ENCODE measurements around the gene REM2.
"Not testable (repeated sequence)": the region's sequence is repeated elsewhere in the genome, so short reads cannot be mapped to it uniquely, and the experiment has no call there.

The REM2 gene

DNA sequence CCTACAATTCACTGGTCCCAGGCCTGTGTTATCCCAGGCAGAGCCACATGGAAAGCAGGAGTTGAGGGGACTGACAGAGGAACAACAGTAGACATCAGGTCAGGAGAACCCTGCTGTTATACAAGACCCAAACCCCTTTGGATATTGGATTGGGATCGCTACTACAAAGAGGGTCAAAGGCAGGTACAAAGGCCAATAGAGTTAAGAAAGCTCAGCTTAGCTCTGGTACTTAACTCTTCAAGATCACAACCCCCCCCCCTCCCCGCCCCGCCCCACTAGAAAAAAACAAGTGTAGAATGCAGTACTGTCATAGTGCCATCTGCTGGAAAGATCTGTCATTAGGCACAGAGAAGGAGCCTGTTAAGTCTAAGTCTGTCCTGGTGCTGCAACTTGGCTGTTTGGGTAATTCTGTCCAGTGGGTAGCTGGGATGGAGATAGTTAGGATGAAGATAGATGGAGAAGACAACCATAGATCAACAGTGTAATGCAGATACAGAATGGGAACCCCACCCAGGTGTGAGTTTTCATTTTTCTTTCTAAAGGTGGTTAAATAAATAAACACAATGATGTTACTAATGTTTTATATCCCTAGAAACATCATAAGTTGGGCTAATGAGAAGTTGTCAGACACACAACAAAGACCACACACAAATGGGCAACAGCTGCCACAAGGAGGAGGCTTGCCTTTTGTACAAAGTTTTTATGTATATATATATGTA, 17.2 kb downstream of the REM2 start:
- DNase-seq: peak; percentile 39 to 79

DNA sequence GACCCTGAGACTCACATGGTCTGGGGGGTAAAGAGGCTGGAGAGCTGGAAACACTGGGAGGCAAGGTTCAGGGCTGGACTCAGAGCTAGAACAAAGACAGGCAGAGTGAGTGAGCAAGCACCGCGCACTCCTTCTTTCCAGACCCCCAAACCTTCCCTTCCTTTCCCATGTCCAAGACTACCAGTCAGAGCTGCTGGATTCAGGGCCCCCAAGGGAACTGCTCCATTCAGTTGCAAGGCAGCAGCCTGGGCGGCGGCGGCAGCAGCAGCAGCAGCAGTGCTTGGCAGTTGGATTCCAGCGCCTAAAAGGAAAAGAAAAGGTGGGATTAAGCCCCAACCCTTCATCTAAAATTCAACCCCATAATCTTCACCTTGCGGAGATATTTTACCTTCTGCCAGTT, 18.8 kb downstream of the REM2 start:
- DNase-seq: no peak

DNA sequence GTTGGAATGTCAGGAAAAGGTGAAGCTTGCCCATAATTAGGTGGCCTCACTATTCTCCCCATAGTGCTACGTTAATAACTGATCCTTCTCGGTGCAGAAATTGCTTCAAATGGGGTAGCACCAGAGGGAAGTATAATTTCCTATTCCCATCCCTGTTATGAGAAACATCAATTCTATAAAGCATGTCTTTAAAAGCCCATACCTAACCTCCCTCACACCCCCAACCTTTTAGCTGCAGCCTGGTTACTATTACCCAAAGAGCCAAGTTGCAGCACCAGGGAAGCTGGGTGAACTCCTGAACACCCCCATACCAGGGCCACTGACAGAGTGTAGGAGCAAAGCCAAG, 20.7 kb downstream of the REM2 start:
- no peak for DNase-seq

DNA sequence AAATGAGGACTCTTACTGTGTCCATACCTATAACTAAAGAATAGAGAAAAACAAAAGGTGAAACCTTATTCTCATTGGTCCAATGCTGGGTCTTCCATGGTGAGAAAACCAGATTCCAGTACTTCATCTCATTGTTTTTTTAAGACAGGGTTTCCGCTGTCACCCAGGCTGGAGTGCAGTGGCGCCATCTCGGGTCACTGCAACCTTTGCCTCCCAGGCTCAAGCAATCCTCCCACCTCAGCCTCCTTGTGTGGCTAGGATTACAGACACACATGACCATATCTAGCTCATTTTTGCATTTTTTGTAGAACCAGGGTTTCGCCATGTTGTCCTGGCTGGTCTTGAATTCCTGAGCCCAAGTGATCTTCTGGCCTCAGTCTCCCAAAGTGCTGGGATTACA, 22.6 kb downstream of the REM2 start:
- no peak for DNase-seq

DNA sequence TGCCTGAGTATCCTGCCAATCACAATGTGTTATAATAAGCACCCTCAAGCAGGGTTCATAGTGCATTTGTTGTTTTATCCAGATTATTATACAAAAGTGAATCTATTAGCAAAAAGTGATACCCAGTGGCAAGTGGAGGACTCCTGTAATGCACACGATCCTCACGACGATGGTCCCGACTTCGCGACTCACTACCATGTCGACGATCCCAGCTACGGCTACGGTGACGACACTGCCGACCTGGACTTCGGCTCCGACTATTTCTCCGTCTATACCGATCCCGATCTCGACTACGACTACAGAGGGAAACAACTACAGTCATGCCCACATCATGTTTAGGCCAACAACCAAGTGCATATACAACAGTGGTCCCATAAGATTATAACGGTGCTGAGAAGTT, 23.1 kb downstream of the REM2 start:
- DNase-seq: no peak

DNA sequence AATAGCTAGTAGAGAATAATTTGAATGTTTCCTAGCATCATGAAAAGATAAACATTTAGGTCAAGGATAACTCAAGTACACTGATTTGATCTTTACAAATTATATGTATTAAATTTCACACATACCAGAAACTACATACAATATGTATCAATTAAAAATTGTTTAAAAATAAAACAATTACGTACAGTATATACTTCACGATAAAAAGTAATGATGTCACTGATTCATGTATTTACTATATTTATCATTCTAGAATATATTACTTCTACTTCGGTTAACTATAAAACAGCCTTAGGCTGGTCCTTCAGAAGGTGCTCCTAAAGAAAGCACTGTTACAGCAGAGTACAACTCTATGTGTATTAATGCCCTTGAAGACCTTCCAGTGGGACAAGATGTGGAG, 24.4 kb downstream of the REM2 start:
- DNase-seq: no peak

DNA sequence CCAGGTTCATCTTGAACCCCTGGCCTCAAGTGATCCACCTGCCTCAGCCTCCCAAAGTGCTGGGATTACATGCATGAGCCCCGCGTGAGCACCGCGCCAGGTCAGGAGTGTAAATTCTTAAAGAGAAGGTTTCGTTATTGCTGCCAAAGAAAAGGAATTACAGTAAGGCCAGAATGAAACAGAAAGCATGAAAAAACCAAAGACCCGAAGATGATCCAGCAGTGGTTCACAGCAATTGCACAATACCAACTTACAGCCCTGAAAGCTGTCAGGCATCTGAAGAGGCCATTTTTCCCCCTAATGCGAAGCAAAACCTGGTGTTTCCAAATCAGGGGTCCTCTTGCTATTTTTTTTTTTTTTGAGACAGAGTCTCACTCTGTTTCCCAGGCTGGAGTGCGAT, 25.6 kb downstream of the REM2 start:
- no peak for DNase-seq

DNA sequence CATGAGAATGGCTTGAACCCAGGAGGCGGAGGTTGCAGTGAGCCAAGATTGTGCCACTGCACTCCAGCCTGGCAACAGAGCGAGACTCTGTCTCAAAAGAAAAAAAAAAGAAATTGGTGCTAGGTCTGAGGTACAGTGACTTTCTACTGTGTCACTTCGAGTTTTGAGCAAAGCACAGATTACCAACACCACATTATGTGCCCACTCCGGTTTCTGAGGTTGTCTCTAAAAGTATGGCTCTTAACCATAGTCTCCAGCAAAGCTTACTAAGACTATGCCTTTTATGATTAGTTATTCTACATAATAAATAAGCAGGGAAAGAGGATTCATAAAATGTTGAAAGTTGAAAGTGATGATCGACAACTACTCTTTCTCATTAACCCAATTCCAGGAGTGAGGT, 27.9 kb downstream of the REM2 start:
- no peak for DNase-seq

DNA sequence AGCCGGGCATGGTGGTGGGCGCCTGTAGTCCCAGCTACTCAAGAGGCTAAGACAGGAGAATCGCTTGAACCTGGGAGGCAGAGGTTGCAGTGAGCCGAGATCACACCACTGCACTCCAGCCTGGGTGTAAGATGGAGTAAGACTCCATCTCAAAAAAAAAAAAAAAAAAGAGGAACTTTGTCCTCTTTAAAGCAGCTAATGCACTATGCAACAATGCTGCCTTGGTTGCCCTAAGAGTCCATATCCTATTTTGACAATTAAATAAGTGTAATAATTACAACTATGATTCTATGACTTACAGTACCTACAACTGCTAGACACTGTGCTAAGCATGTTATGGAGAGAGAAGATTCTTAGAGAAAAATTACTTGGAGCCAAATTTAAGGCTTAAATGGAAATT, 31.8 kb downstream of the REM2 start:
- DNase-seq: not testable (repeated sequence)

DNA sequence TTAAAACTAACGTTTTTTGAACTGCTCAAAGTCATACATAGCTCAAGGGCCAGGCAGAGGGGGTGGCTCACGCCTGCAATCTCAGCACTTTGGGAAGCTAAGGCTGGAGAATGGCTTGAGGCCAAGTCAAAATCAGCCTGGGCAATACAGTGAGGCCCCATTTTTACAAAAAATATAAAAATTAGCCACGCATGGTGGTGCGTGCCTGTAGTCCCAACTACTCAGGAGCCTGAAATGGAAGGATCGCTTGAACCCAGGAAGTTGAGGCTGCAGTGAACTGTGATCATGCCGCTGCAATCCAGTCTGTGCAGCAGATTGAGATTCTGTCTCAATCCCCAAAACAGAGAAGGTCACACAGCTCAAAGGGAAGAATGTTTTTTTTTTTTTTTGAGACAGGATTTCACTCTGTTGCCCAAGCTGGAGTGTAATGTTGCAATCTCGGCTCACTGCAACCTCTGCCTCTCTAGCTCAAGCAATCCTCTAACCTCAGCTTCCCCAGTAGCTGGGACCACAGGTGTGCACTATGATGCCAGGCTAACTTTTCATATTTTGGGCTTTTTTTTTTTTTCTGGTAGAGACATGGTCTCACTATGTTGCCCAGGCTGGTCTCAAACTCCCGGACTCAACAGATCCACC, 33.0 kb downstream of the REM2 start:
- no peak for DNase-seq

DNA sequence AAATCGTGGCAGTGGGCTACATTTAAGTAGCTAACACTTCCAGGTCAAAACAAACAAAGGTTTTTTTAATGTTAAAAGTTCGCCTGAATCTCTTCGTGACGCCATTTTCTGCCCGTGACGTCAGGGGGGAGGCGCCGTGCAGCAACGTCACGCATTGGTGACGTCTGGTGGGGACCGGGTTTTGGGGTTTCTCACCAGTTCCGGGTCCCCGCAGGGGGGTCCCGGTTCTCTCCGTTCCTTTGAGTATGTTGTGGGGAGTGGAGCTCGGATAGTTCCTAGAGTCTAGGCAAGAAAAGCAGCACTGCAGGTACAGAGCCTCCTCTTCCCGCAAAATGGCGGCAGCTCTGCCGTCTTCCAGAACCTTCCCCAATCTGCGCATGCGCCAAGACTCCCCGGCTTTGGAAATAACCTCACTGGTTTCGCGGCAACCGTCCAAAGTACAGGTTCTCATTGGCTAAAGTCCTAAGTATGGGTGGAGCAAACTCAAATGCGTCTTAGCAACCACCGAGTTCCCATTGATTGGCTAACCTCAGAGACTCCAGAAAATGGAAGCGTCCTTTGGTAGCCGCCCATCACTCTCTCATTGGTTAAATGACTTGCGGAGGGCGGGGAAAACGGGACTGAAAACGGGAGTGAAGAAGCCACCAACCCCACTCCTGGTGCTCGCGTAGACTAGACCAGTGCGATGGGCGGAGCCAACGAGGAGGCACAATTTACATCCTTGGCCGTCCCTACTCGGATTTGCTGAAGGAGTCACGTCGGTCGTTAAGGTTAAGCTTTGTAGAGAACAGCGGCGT, 36.0 kb downstream of the REM2 start, which contains the start of gene RBM23:
TSS of gene RBM23 (minus strand) at position 346 of the 797 bp plus-strand sequence.
- DNase-seq: peak; percentile 99 to 100

DNA sequence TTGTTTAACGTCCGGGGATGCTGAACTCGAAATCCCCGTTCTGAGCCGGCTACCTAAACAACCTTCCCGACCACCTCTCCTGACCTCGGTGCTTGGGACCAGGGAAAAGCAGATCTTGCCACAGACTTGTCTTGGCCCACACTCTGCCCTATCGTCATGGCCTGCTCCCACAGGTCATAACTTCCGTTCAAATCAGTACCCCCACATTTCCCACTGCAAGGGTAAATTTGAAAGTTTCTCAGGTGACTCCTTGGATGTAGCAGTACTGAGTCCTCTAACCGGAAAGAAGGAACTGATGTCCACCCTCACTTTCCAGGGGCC, 36.5 kb downstream of the REM2 start:
- no peak for DNase-seq

DNA sequence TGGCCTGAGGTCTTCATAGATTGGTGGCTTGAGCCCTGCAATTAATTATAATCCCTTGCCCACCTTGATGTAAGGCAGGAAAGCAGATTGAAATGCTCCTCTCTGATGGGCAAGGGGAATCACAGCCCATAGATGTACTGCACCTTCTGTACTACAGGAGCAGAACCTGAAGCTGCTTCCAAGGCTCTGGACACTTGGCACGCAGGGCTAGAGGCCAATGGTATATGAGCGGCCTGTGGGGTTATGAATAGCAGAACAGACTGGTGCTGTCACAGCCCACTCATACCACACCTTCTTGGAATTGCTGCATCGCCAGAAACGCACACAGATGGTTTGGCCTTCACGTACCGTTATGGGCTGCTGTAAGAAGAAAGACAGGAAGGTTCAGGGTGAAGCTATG, 37.7 kb downstream of the REM2 start:
- no peak for DNase-seq

DNA sequence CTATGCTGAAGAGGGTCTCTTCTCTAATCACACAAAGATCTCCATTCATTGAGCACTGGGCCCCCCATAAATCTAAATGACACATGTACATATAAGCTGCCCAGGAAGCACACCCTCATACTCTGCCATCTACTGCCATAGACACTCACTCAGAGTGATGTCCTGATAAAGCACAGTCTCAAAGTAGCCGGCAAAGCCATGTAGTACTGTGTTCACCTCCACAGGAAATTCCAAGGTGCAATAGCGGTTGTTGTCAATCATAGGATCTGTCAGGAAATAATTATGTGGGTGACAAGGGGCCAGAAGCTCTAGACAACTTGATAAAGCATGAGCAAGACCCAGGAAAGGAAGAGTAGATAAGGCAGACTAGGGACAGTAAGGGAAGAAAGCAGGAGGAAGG, 39.3 kb downstream of the REM2 start:
- no peak for DNase-seq

DNA sequence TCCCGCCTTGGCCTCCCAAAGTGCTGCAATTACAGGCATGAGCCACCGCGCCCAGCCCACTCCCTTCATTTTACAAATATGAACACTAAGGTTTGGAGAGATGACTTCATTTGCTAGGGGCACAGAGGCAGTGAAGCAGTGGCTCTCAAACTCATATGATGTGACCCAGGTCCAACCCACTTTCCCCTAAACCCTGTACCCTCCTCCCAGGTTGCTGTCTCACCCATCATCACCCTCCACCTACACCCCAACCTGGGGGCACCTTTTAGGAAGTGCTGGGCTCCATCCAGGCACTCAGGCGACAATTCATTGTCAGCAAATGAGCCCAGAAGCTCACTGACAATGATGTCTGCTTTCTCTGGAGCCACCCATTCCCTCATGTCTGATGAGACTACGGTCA, 40.7 kb downstream of the REM2 start:
- DNase-seq: no peak

DNA sequence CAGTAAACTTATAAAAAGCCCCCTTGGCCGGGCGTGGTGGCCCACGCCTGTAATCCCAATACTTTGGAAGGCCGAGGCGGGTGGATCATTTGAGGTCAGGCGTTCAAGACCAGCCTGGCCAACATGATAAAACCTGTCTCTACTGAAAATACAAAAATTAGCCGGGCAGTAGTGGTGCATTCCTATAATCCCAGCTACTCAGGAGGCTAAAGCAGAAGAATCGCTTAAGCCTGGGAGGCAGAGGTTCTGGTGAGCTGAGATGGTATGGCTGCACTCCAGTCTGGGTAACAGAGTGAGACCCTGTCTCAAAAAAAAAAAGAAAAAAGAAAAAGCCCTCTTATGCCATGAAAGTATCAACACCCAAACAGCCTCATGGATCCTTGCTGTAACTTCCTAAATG, 42.5 kb downstream of the REM2 start:
- DNase-seq: no peak

DNA sequence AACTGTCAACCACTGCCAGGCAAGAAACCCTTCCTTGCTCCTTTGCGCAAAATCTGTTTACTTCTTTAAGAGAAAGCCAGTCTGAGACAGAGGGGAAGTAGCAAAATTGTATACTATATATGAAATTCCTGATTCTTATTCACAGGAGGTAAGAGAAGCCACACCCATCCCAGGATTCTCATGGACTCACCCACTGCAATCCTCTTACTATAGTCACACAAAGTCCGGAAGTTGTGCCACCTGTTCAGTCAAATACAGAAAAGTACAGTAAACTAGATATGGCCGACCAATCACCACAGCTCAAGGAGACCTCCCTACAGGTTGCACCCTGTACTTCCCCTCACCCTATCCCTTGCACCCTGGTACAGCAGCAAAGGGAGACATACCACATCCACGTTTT, 43.3 kb downstream of the REM2 start:
- DNase-seq: peak; percentile 43 to 75

DNA sequence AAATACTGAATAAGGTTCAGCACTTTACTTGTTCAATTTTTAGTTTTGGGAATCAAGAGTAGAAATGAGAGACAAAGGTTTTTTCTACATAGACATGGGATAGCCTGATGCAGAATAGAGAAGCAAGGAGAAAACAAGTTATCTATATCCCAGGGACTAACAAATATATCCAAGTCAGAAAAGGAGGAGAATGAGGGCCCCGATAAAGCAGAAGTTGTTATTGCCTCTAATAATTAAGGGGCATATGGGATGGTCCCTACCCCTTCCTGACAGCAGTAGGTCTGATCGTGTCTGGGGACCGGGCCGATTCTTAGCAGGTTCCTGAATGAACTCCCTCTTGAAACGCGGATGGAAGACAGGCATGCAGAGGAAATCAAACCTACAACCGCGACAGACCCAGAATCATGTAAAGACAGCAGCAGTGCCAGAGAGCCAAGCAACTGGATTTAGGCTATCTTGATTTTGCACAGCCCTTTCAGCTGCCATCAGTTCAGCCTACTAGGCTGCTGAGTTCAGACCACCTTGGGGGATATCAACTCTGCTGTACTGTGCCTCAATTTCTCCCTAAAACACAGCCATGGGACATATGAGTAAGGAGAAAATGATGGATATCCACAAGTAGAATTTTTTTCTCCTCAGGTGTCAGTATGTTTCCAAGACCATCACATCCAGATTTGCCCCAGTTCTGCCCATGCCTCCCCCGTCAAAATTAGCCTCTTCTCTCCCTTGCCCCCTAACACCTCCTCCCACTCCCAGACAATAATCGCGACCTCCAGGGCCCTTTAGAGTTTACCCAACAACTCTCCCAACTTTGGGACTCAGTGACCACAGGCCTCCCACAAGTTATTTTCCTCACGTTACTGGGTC, 45.4 kb downstream of the REM2 start:
- no peak for DNase-seq

DNA sequence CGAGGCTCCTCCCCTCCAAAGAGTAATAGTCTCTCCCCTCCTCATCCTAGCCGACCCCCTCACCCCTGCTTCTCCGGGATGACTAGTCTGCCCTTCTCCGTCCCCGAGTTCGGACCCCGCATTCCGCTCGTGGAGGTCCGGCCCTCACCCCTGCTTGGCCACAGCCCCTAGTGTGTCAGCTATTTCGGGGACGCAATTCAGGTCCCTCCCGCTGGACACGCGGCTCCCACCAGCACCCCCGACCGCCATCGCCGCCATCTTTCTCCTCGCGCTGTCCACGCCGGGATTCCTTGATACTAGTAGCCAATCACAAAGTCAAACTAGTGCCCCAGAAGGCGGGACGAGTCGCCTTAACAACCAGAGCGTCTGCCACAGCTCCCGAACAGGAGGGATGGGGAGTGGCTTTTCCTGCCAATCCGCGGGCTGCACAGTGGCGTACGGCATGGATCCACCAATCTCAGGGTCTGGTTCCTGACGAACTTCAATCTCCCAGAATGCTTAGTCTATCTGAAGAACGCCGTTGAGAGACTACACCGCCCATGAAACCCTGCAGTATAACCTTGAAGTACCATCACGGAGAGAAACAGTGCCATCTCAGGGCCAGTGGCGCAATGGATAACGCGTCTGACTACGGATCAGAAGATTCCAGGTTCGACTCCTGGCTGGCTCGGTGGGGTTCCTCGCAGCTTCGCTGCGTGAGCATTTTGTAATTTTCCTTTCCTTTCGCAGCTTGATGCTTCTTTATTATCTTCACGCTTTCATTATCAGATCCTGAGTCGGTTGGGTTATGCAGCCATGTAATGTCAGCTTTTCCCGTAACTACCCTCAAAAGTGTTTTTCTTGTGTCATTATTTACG, 46.3 kb downstream of the REM2 start, which contains the start of gene PRMT5:
TSS of gene PRMT5 (minus strand) at position 273 of the 857 bp plus-strand sequence. CDS start at position 258, 15 bp downstream.
- DNase-seq: peak; percentile 97 to 100

DNA sequence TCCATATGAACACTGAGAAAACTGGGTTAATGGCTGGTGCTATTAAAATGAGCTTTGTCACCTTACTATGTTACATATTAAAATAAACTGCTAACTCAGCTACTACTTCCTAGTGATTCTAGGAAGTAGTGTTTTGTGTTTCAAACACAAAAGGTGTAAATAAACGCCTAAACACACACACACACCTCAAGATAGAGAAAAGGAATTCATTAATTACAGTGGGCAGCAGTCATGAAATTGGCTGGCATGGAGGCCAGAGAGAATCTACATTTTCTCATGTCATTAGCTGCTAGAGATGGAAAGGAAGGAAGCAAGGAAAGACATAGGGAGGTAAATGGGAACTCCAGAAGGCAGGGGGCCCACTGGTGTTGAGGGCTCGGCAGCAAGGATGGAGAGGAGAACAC, 46.9 kb downstream of the REM2 start:
- no peak for DNase-seq

DNA sequence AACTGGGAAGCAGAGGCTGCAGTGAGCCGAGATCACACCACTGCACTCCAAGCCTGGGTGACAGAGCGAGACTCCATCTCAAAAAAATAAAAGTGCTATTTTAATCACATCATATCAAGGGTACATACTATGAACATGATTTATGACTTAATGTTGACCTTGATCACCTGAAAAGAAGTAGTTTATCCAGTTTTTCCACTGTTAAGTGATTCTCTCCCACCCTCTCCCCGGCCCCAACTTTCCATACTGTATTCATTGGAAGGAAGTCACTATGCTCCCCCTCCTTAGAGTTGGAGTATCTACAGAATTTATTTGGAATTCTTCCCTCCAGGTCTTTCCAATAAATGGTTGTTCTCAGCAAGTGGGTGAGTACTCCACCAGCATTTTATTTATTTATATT, 49.1 kb downstream of the REM2 start:
- no peak for DNase-seq

DNA sequence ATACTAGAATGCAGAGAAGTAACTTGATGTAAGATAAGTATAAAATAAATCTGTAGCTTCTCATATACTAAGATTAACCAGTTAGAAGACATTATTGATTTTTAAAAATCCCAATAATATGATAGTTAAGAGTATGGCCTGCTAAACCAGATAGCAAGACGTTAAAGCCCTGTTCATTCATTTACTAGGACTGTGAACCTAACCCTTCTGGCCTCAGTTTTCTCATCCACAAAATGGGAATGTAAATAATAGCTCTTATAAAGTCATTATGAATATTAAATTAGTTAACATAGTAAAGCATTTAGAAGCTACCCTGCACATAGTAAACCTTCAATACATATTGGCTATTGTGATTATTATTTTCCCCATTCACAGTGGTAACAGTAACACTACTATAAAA, 52.1 kb downstream of the REM2 start:
- DNase-seq: no peak
